Measurements from ENCODE around the gene BAMBI.

DNA sequence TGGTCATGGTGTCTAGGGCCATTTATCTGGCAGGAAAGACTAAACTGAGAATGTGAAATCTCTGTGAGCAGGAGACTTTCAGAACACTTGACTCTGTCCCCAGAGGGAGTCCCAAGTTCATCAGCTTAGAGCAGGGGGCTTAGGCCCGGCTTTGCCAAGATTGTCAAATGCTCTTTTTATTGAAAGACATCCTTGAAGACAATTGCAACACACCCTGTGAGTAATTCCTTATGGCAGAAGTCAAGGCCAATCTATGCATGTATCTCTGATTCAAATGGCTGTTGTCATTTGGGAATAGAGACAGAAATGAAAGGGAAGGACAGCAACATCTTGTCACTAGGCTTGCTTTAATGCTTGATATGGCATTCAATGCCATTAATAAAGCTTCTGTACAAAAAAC is 33.7 kb downstream of the BAMBI start:
- TF ChIP-seq, protein P1, sequence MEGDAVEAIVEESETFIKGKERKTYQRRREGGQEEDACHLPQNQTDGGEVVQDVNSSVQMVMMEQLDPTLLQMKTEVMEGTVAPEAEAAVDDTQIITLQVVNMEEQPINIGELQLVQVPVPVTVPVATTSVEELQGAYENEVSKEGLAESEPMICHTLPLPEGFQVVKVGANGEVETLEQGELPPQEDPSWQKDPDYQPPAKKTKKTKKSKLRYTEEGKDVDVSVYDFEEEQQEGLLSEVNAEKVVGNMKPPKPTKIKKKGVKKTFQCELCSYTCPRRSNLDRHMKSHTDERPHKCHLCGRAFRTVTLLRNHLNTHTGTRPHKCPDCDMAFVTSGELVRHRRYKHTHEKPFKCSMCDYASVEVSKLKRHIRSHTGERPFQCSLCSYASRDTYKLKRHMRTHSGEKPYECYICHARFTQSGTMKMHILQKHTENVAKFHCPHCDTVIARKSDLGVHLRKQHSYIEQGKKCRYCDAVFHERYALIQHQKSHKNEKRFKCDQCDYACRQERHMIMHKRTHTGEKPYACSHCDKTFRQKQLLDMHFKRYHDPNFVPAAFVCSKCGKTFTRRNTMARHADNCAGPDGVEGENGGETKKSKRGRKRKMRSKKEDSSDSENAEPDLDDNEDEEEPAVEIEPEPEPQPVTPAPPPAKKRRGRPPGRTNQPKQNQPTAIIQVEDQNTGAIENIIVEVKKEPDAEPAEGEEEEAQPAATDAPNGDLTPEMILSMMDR (tag by site-specific recombination; IDR thresholded peaks at IDR 0.05) = no peak
- TF ChIP-seq ZFP37 (tag by site-specific recombination; IDR thresholded peaks at IDR 0.05) = no peak
- no peak for TF ChIP-seq ZNF391 (tag by site-specific recombination; IDR thresholded peaks at IDR 0.05; ENCODE audit: borderline replicate concordance, low read depth)
- TF ChIP-seq ZNF513 (tag by site-specific recombination; IDR thresholded peaks at IDR 0.05) = no peak
- no peak for TF ChIP-seq ZNF426 (tag by site-specific recombination; IDR thresholded peaks at IDR 0.05)
- no peak for TF ChIP-seq ZBTB26 (tag by site-specific recombination; optimal IDR thresholded peaks at IDR 0.05)
- no peak for TF ChIP-seq TSHZ1 (tag by site-specific recombination; IDR thresholded peaks at IDR 0.05; ENCODE audit: borderline replicate concordance)
- no peak for TF ChIP-seq GLIS1 (tag by site-specific recombination; IDR thresholded peaks at IDR 0.05)
- TF ChIP-seq, protein P2, sequence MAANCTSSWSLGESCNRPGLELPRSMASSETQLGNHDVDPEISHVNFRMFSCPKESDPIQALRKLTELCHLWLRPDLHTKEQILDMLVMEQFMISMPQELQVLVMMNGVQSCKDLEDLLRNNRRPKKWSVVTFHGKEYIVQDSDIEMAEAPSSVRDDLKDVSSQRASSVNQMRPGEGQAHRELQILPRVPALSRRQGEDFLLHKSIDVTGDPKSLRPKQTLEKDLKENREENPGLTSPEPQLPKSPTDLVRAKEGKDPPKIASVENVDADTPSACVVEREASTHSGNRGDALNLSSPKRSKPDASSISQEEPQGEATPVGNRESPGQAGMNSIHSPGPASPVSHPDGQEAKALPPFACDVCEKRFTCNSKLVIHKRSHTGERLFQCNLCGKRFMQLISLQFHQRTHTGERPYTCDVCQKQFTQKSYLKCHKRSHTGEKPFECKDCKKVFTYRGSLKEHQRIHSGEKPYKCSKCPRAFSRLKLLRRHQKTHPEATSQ (tag by site-specific recombination; IDR thresholded peaks at IDR 0.05) = no peak
- no peak for TF ChIP-seq TCF7L2 (IDR thresholded peaks at IDR 0.05; ENCODE audit: borderline replicate concordance, low read depth, low read length)
